A673 (cell line): ENCODE results near the gene ETDC. TPM values are rescaled to one million over a fixed set of nuclear protein-coding genes. Genes with fewer than 3 reads are reported as not detected.
"Not testable (repeated sequence)": the region's sequence is repeated elsewhere in the genome, so short reads cannot be mapped to it uniquely, and the experiment has no call there.

ENCODE experiments used
- Bru-seq: library from RNA; stranded (reverse); fragments of 400-500 nt; gene quantifications from one replicate; lab custom pipeline; 2021; lab: Mats Ljungman, UMichigan
- BruChase-seq, 2 experiments: library from RNA; stranded (reverse); fragments of 400-500 nt; gene quantifications; one replicate each; lab custom pipeline; 2021; lab: Mats Ljungman, UMichigan
- BruUV-seq: library from RNA; stranded (reverse); fragments of 400-500 nt; replicated peaks from 2 replicates; lab custom pipeline; 2021; lab: Mats Ljungman, UMichigan
- CTCF ChIA-PET: fragments of 300-600 bp; sonication (Branson Sonifier 250); formaldehyde crosslinking; loops from one replicate; lab custom pipeline; 2022; ENCODE audit warnings: antibody characterized with exemption; lab: Charles Lee
- POLR2A ChIA-PET: fragments of 300-600 bp; sonication (Branson Sonifier 250); formaldehyde crosslinking; loops from one replicate; lab custom pipeline; 2022; ENCODE audit warnings: antibody characterized with exemption; ENCODE audit not compliant: low non-redundant PET; lab: Charles Lee
- DNase-seq: peaks from one replicate; pipeline ENCODE4 v3.0.0-alpha.2; 2015; ENCODE audit warnings: low spot score
- H3K27ac ChIP-seq: fragments of 200-600 bp; sonication (generic); 2 replicates; pipeline ENCODE4 v1.5.1; 2016; ENCODE audit warnings: mixed run types, low read depth, mild to moderate bottlenecking, mixed read lengths, antibody characterized with exemption, low read length; ENCODE audit not compliant: poor library complexity, severe bottlenecking
- H3K27me3 ChIP-seq: fragments of 200-600 bp; sonication (generic); replicated peaks from 2 replicates; pipeline ENCODE4 v1.6.1; 2017; ENCODE audit warnings: mixed run types, low read depth, mild to moderate bottlenecking, mixed read lengths, antibody characterized with exemption, low read length; ENCODE audit not compliant: insufficient read depth, poor library complexity
- H3K36me3 ChIP-seq: fragments of 200-600 bp; sonication (generic); 2 replicates; pipeline ENCODE4 v1.6.1; 2016; ENCODE audit warnings: mixed run types, mild to moderate bottlenecking, mixed read lengths, antibody characterized with exemption, low read length; ENCODE audit not compliant: insufficient read depth, poor library complexity, severe bottlenecking
- H3K4me1 ChIP-seq: fragments of 200-600 bp; sonication (generic); 2 replicates; pipeline ENCODE4 v1.6.1; 2017; ENCODE audit warnings: mixed run types, mild to moderate bottlenecking, mixed read lengths, antibody characterized with exemption, low read length; ENCODE audit not compliant: insufficient read depth, poor library complexity, severe bottlenecking
- H3K4me3 ChIP-seq: fragments of 200-600 bp; sonication (generic); 2 replicates; pipeline ENCODE4 v1.5.1; 2016; ENCODE audit warnings: low read depth, mixed run types, mild to moderate bottlenecking, mixed read lengths, low read length; ENCODE audit not compliant: poor library complexity, severe bottlenecking
- H3K9me3 ChIP-seq: fragments of 200-600 bp; sonication (generic); 2 replicates; pipeline ENCODE4 v1.6.1; 2016; ENCODE audit warnings: mixed run types, low read depth, mild to moderate bottlenecking, mixed read lengths, antibody characterized with exemption, low read length; ENCODE audit not compliant: poor library complexity, severe bottlenecking
- CTCF ChIP-seq: fragments of 300-800, 200-600 bp; sonication (generic); conservative IDR thresholded peaks from 2 replicates; pipeline ENCODE4 v1.5.1; 2017; ENCODE audit warnings: low read depth, mild to moderate bottlenecking, antibody characterized with exemption, low read length, moderate library complexity, mixed read lengths
- EZH2 ChIP-seq: fragments of 200-600 bp; sonication (generic); IDR thresholded peaks from 2 replicates; pipeline ENCODE4 v1.6.1; 2017; ENCODE audit warnings: borderline replicate concordance, low read depth, mild to moderate bottlenecking, mixed read lengths, antibody characterized with exemption, low read length; ENCODE audit not compliant: poor library complexity, severe bottlenecking
- intact Hi-C: fragments of 100-400 bp; cut with micrococcal nuclease; formaldehyde crosslinking; loops from one replicate; pipeline ENCODE4 v1.10.0; 2022; ENCODE audit not compliant: unreplicated experiment
- long read RNA-seq: library from polyadenylated mRNA; stranded (forward); transcript quantifications from one replicate; pipeline ENCODE4 v2.0.0, GENCODE V29; 2022
- total RNA-seq: library from RNA; stranded (reverse); gene quantifications from 2 replicates; pipeline ENCODE4 v1.2.3, GENCODE V29; 2021

Gene ETDC
- total RNA-seq (not detected in 2 replicates), Bru-seq, nascent RNA (not detected), BruChase-seq, experiment 1, labeled RNA remaining after a 2-hour chase (not detected), BruChase-seq, experiment 2, labeled RNA remaining after a 6-hour chase (not detected)
- long read RNA-seq, result 0 reads

GRCh38 chrX:135309430-135309923 is at the start of gene ETDC:
Gene ETDC (plus strand): TSS chrX:135309480. CDS start chrX:135309480, 0 bp downstream.
- Histone ChIP-seq H3K27ac (no peak within 1 kb of the TSS), H3K4me3 (no peak within 1 kb of the TSS), H3K4me1 (no peaks in the 10 kb centered on the region), H3K36me3 (no peaks in the 10 kb centered on the region), H3K27me3 (no peaks in the 10 kb centered on the region), H3K9me3 (peaks cover 4% of the 10 kb centered on the region)
- ChIA-PET POLR2A (no interaction called here), CTCF (no interaction called here)
- TF ChIP-seq EZH2 (no peak), CTCF (no peak)
- intact Hi-C loops, result no loop called here
- no peak for DNase-seq
- BruUV-seq, result no TSS peak

GRCh38 chrX:135260976-135261375 is 48.3 kb upstream of the ETDC start:
- H3K4me1 ChIP-seq, H3K36me3 ChIP-seq, POLR2A ChIA-PET, DNase-seq, H3K4me3 ChIP-seq, H3K9me3 ChIP-seq, intact Hi-C loops, H3K27ac ChIP-seq, CTCF ChIA-PET, BruUV-seq, H3K27me3 ChIP-seq: not testable (repeated sequence)

GRCh38 chrX:135263376-135263775 is 45.9 kb upstream of the ETDC start:
- H3K36me3 ChIP-seq, POLR2A ChIA-PET, CTCF ChIA-PET, H3K27me3 ChIP-seq, BruUV-seq, H3K9me3 ChIP-seq, H3K4me1 ChIP-seq, intact Hi-C loops, H3K27ac ChIP-seq, H3K4me3 ChIP-seq, DNase-seq: not testable (repeated sequence)

GRCh38 chrX:135264206-135264605 is 45.1 kb upstream of the ETDC start:
- H3K27me3 ChIP-seq, result no peaks in the 10 kb centered on the region
- no peaks in the 10 kb centered on the region for H3K4me1 ChIP-seq
- no peak for DNase-seq
- no peak overlapping the region for H3K27ac ChIP-seq
- POLR2A ChIA-PET, result no interaction called here
- no peak overlapping the region for H3K4me3 ChIP-seq
- CTCF ChIA-PET, result no interaction called here
- H3K36me3 ChIP-seq, result no peaks in the 10 kb centered on the region
- intact Hi-C loops, result no loop called here
- no TSS peak for BruUV-seq
- no peak for TF ChIP-seq EZH2
- TF ChIP-seq CTCF, result no peak
- peaks cover 9% of the 10 kb centered on the region for H3K9me3 ChIP-seq
